Central memory CD8-positive, alpha-beta T cell (primary cell): ENCODE data around the gene ZWILCH.
A peak's percentile ranks its signal among the peaks of the same experiment; 100 is the strongest.
"Not testable (repeated sequence)": the region's sequence is repeated elsewhere in the genome, so short reads cannot be mapped to it uniquely, and the experiment has no call there.

Experiments
- ATAC-seq: fragments of 150-1000 bp; cut with Tn5 transposase; replicated peaks from 2 replicates; pipeline ENCODE4 v1.10.0; 2022; ENCODE audit warnings: mild to moderate bottlenecking, moderate FRiP score, moderate number of reproducible peaks; ENCODE audit not compliant: poor library complexity, severe bottlenecking; ENCODE audit errors: extremely low read depth
- DNase-seq, 2 donors: peaks; one replicate each; pipeline ENCODE4 v3.0.0; 2021; ENCODE audit warnings: low spot score in 2 of 2
- H3K27ac Mint-ChIP-seq: one replicate; pipeline ENCODE4 v1.8.0; 2022; ENCODE audit warnings: low read depth, mild to moderate bottlenecking, moderate library complexity, mixed read lengths
- H3K27me3 Mint-ChIP-seq: one replicate; pipeline ENCODE4 v1.8.0; 2022; ENCODE audit warnings: mixed read lengths
- H3K36me3 Mint-ChIP-seq: one replicate; pipeline ENCODE4 v1.8.0; 2022; ENCODE audit warnings: mild to moderate bottlenecking, moderate library complexity, mixed read lengths; ENCODE audit not compliant: insufficient read depth
- H3K4me1 Mint-ChIP-seq: one replicate; pipeline ENCODE4 v1.8.0; 2022; ENCODE audit warnings: mixed read lengths
- H3K4me3 Mint-ChIP-seq: one replicate; pipeline ENCODE4 v1.8.0; 2022; ENCODE audit warnings: mild to moderate bottlenecking, moderate library complexity, mixed read lengths
- H3K9me3 Mint-ChIP-seq: one replicate; pipeline ENCODE4 v1.8.0; 2022; ENCODE audit warnings: mixed read lengths

The ZWILCH gene

DNA sequence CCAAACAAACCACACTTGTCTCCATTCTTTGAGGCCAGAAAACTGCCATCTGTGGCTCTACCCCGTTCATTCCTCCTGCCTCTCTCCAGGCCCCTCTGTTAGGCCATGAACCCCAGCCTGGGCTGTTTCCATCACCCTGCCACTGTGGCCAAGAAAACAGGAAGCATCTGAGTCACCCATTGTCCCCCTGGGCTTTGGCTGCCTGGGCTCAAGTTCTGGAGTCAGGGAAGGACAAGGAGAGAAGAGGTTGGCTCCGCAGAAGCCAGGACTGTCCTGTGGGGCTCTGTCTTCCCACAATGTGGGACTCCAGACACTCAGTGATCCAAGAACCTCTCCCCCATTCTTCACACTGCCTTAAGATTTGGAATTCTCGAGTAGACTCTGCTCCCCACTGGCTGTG is 75.5 kb downstream of the ZWILCH start:
- no peak overlapping the region for H3K4me3 Mint-ChIP-seq
- H3K27ac Mint-ChIP-seq: no peak overlapping the region
- no peaks in the 10 kb centered on the region for H3K36me3 Mint-ChIP-seq
- DNase-seq (no peak), ATAC-seq (no peak)
- no peaks in the 10 kb centered on the region for H3K27me3 Mint-ChIP-seq
- H3K9me3 Mint-ChIP-seq: no peaks in the 10 kb centered on the region
- H3K4me1 Mint-ChIP-seq: no peaks in the 10 kb centered on the region

DNA sequence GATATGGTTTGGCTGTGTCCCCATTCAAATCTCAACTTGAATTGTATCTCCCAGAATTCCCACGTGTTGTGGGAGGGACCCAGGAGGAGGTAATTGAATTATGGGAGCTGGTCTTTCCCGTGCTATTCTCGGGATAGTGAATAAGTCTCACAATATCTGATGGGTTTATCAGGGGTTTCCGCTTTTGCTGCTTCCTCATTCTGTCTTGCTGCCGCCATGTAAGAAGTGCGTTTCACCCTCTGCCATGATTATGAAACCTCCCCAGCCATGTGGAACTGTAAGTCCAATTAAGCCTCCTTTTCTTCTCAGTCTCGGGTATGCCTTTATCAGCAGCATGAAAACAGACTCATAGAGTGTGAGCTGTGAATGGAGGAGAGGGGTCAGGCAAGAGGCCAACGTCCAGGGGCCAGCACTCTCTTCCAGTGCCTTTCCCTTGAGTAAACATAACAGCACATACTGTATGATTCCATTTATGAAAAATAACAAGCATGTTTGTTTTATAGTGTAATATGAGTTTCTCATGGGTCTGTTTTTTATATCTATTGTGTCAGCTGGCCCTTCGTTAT is 76.9 kb downstream of the ZWILCH start:
- ATAC-seq: no peak
- Mint-ChIP-seq H3K4me1 (no peaks in the 10 kb centered on the region), H3K4me3 (no peak overlapping the region), H3K27ac (no peak overlapping the region), H3K27me3 (peaks cover 2% of the 10 kb centered on the region), H3K36me3 (no peaks in the 10 kb centered on the region), H3K9me3 (no peaks in the 10 kb centered on the region)
- DNase-seq: no peak

GRCh38 chr15:66586155-66586976 is 81.2 kb downstream of the ZWILCH start:
- no peaks in the 10 kb centered on the region for H3K4me1 Mint-ChIP-seq
- peaks cover 31% of the 10 kb centered on the region for H3K27me3 Mint-ChIP-seq
- no peak for ATAC-seq
- no peak overlapping the region for H3K4me3 Mint-ChIP-seq
- DNase-seq: no peak
- H3K27ac Mint-ChIP-seq: no peak overlapping the region
- H3K36me3 Mint-ChIP-seq: no peaks in the 10 kb centered on the region
- no peaks in the 10 kb centered on the region for H3K9me3 Mint-ChIP-seq

DNA sequence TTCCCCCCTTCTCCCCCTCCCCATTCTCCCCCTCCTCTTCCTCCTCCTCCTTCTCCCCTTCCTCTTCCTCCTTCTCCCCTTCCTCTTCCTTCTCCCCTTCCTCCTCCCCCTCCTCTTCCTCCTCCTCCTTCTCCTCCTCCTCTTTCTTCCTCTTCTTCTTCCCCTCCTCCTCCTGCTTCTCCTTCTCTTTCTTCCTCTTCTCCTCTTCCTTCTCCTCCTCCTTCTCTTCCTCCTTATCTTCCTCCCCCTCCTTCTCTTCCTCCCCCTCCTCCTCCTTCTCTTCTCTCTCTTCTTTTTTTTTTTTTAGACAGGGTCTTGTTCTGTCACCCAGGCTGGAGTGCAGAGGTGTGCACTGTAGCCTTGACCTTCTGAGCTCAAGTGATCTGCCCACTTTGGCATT is 81.9 kb downstream of the ZWILCH start:
- Mint-ChIP-seq H3K27ac (no peak overlapping the region), H3K4me3 (no peak overlapping the region), H3K4me1 (no peaks in the 10 kb centered on the region), H3K27me3 (peaks cover 36% of the 10 kb centered on the region), H3K9me3 (no peaks in the 10 kb centered on the region), H3K36me3 (no peaks in the 10 kb centered on the region)
- ATAC-seq (no peak), DNase-seq (no peak)

DNA sequence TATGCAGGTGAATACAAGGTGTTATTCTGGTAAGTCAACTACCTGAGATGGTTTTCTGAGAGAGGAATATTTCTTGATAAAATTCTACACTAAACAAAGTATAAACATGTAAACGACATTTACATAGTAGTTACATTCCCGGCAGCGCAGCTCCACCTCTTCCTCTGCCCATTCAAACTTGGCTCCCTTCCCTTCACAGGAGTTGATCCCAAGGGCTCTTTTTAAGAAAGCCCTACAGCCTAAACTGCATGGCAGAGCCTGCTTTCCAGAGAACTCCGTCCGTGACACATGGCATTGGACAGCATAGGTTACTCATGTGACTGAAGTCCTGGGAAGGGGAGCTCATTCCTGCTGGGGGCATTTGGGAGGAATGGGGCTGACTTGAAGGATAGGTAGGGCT is 82.6 kb downstream of the ZWILCH start:
- peaks cover 36% of the 10 kb centered on the region for H3K27me3 Mint-ChIP-seq
- ATAC-seq: no peak
- no peak overlapping the region for H3K4me3 Mint-ChIP-seq
- H3K9me3 Mint-ChIP-seq: no peaks in the 10 kb centered on the region
- no peaks in the 10 kb centered on the region for H3K4me1 Mint-ChIP-seq
- H3K36me3 Mint-ChIP-seq: no peaks in the 10 kb centered on the region
- H3K27ac Mint-ChIP-seq: peak overlapping the region; percentile 23
- DNase-seq: no peak

DNA sequence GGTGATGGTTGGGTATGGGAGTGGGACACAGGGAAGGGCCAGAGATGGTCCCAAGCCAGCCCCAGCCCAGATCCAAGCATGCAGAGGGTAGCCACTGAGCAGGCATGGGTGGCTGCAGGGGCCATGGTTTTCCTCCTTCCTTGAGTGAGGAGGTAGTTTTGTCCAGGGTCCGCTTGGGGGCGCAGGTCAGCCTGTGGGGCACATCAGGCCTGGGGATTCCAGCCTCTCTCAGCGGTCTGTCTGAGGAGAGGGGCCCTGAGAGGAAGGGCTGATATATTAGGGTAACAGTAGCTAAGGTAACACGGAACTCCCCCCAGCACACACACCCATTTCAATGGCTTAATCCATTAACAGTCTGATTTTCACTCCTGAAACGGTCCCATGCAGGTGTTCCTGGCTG is 83.4 kb downstream of the ZWILCH start:
- no peak for ATAC-seq
- H3K9me3 Mint-ChIP-seq: no peaks in the 10 kb centered on the region
- peak overlapping the region; percentile 23 for H3K27ac Mint-ChIP-seq
- DNase-seq: no peak
- no peaks in the 10 kb centered on the region for H3K36me3 Mint-ChIP-seq
- H3K4me1 Mint-ChIP-seq: no peaks in the 10 kb centered on the region
- H3K27me3 Mint-ChIP-seq: peaks cover 36% of the 10 kb centered on the region
- no peak overlapping the region for H3K4me3 Mint-ChIP-seq

DNA sequence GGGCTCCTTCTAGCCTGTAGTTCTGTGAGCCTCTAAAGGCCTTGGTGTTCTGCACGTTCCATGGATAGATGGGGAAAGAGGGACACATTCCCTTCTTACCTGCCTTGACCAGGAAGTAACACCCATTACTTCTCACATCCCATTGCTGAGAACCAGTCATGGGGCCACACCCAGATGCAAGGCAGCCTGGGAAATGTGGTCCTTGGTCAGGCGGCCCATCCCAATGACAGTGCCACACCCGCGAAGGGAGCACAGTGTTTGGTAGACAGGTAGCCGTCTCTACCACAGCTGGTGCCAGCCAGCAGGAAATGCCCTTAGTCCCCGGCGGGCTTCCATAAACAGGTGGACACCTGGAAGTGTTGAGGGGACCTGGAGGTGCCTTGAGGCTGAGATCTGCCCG is 83.8 kb downstream of the ZWILCH start:
- Mint-ChIP-seq H3K4me1 (no peaks in the 10 kb centered on the region), H3K9me3 (no peaks in the 10 kb centered on the region), H3K27me3 (peaks cover 36% of the 10 kb centered on the region), H3K36me3 (no peaks in the 10 kb centered on the region), H3K27ac (no peak overlapping the region), H3K4me3 (no peak overlapping the region)
- ATAC-seq: no peak
- DNase-seq: no peak

DNA sequence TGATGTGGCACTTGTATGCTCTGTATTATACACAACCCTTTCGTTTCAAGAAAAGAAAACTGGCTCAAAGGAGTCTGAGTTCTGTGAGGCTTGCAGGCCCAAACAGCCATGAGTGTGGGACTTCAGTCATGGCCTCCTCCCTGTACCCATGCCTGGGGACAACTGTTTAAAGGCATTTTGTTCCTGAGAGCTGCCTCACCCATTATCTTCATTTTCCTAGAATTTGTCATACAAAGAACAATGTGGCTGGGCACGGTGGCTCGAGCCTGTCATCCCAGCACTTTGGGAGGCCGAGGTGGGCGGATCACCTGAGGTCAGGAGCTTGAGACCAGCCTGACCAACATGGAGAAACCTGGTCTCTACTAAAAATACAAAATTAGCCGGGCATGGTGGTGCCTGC is 84.3 kb downstream of the ZWILCH start:
- H3K36me3 Mint-ChIP-seq, DNase-seq, H3K4me3 Mint-ChIP-seq, H3K4me1 Mint-ChIP-seq, ATAC-seq, H3K27ac Mint-ChIP-seq, H3K9me3 Mint-ChIP-seq: not testable (repeated sequence)
- peaks cover 36% of the 10 kb centered on the region for H3K27me3 Mint-ChIP-seq

- no peaks in the 10 kb centered on the region for H3K36me3 Mint-ChIP-seq
Measured at GRCh38 chr15:66590435-66590834, 85.3 kb downstream of the ZWILCH start.

GRCh38 chr15:66591322-66591862 is 86.3 kb downstream of the ZWILCH start:
- Mint-ChIP-seq H3K9me3 (no peaks in the 10 kb centered on the region), H3K27ac (no peak overlapping the region)
- no peak for DNase-seq

More at GRCh38 chr15:66590435-66590834, 85.3 kb downstream of the ZWILCH start:
- Mint-ChIP-seq H3K27ac (no peak overlapping the region), H3K4me3 (no peak overlapping the region), H3K27me3 (peaks cover 36% of the 10 kb centered on the region), H3K4me1 (no peaks in the 10 kb centered on the region), H3K9me3 (no peaks in the 10 kb centered on the region)
- DNase-seq: no peak
- no peak for ATAC-seq

DNA sequence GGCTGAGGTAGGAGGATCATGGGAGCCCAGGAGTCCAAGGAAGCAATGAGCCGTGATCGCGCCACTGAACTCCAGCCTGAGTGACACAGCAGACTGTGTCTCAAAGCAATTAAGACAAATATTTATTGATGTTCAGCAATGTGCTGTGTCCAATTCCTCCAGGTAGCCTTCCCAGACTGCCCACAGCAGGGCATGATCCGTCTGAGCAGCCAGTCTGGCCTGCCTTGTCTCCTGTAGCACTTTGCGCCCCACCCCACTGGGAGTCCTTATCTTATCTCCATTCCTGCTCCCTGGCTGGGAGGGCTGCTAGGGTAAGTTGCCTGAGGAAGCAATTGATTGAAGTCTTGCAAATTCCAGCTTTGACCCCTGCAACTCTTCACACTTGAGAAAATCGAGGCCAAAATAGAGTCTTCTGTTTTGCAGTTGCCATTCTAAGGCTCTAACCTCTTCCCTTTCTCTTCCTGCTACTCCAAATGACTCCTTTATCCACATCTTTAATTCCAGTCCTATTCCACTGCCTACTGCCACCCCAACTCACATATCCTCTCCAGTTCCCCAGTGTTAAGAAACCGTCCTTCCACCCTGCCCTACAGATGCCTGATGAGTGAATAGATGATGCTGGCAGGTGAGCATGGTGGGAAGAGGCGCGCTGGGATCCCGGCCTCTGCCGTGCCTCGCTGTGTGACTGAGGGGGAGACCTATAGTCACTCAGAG is 87.5 kb downstream of the ZWILCH start:
- Mint-ChIP-seq H3K36me3 (no peaks in the 10 kb centered on the region), H3K4me3 (no peak overlapping the region), H3K27ac (no peak overlapping the region), H3K9me3 (no peaks in the 10 kb centered on the region), H3K4me1 (no peaks in the 10 kb centered on the region), H3K27me3 (peaks cover 28% of the 10 kb centered on the region)
- no peak for DNase-seq
- no peak for ATAC-seq

More at GRCh38 chr15:66591322-66591862, 86.3 kb downstream of the ZWILCH start:
- H3K36me3 Mint-ChIP-seq: no peaks in the 10 kb centered on the region
- ATAC-seq: no peak
- H3K27me3 Mint-ChIP-seq: peaks cover 36% of the 10 kb centered on the region
- no peaks in the 10 kb centered on the region for H3K4me1 Mint-ChIP-seq
- H3K4me3 Mint-ChIP-seq: no peak overlapping the region

GRCh38 chr15:66593219-66593780 is 88.2 kb downstream of the ZWILCH start:
- H3K9me3 Mint-ChIP-seq: no peaks in the 10 kb centered on the region
- DNase-seq: no peak
- H3K4me1 Mint-ChIP-seq: no peaks in the 10 kb centered on the region
- H3K27ac Mint-ChIP-seq: no peak overlapping the region
- no peaks in the 10 kb centered on the region for H3K36me3 Mint-ChIP-seq
- H3K27me3 Mint-ChIP-seq: peaks cover 26% of the 10 kb centered on the region
- H3K4me3 Mint-ChIP-seq: no peak overlapping the region
- no peak for ATAC-seq
